ENCODE results near the gene IRAK1BP1. TPM values are rescaled to one million over a fixed set of nuclear protein-coding genes. Genes with fewer than 3 reads are reported as not detected.

Gene IRAK1BP1
- total and polyA plus RNA-seq, 3 donors from 2014 or later = 10.8 to 16.1 (median 16.0) TPM

DNA sequence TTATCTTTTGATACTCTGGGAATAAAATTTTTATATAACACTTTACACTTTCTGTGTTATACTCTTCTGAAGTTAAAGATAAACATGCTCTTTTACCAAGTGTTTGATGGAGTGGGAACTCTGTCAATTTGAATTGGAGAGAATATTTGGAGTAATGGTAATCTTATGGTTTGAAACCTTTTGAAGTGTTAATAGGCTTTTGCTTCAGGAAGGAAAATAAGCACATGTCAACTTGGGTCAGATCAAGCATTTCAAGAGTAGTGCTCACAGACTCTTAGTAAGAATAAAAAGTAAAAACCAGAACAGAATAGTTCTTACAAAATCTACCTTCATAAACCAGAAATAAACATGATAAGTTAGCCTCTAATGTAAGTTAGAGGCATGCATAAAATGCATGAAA lies 24.4 kb upstream of the IRAK1BP1 start:
- Histone ChIP-seq H3K4me1 (no peaks in the 10 kb centered on the region), H3K27me3 (no peaks in the 10 kb centered on the region), H3K9me3 (no peaks in the 10 kb centered on the region), H3K27ac (no peak overlapping the region), H3K4me3 (no peak overlapping the region), H3K36me3 (ENCODE audit: low read depth, missing control alignments) (no peaks in the 10 kb centered on the region)
- intact Hi-C loops (cut with DNase I; ENCODE audit: low total_unique reads) = no loop called here
- TF ChIP-seq, protein P1, sequence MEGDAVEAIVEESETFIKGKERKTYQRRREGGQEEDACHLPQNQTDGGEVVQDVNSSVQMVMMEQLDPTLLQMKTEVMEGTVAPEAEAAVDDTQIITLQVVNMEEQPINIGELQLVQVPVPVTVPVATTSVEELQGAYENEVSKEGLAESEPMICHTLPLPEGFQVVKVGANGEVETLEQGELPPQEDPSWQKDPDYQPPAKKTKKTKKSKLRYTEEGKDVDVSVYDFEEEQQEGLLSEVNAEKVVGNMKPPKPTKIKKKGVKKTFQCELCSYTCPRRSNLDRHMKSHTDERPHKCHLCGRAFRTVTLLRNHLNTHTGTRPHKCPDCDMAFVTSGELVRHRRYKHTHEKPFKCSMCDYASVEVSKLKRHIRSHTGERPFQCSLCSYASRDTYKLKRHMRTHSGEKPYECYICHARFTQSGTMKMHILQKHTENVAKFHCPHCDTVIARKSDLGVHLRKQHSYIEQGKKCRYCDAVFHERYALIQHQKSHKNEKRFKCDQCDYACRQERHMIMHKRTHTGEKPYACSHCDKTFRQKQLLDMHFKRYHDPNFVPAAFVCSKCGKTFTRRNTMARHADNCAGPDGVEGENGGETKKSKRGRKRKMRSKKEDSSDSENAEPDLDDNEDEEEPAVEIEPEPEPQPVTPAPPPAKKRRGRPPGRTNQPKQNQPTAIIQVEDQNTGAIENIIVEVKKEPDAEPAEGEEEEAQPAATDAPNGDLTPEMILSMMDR (IDR thresholded peaks at IDR 0.05) = no peak
- no peak for TF ChIP-seq POLR2A (IDR thresholded peaks at IDR 0.05)
- DNase-seq = no peak

DNA sequence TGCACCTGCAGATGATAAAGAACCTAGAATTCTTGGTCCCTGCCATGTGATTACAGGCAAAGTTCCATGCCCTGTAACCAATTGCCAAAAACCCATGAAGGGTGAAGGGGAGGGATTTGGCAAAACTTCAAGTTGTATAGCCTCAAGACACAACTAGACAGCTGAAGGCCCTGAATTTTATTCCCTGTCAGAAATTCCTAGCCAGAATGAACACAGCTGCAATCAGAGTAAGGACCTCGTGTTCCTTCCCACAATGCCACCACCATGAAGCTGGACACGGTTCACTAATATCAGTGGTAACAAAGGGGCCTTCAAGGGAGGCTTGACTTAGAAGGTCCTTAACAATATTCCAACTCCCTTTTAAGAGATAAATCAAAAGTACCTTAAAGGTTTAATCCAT lies 22.5 kb upstream of the IRAK1BP1 start:
- intact Hi-C loops (cut with DNase I; ENCODE audit: low total_unique reads) = no loop called here
- H3K36me3 ChIP-seq (ENCODE audit: low read depth, missing control alignments) = no peaks in the 10 kb centered on the region

GRCh38 chr6:78845567-78845966 lies 21.8 kb upstream of the IRAK1BP1 start:
- Histone ChIP-seq H3K4me1 (no peaks in the 10 kb centered on the region), H3K27me3 (no peaks in the 10 kb centered on the region), H3K27ac (no peak overlapping the region), H3K4me3 (no peak overlapping the region), H3K36me3 (ENCODE audit: low read depth, missing control alignments) (no peaks in the 10 kb centered on the region), H3K9me3 (no peaks in the 10 kb centered on the region)
- DNase-seq = no peak
- WGBS, 2 donors = 53 to 61% methylated on average over 1 of the region's 1 CpG
- TF ChIP-seq POLR2A (IDR thresholded peaks at IDR 0.05) = no peak
- TF ChIP-seq, protein P1 (IDR thresholded peaks at IDR 0.05) = no peak
- intact Hi-C loops (cut with DNase I; ENCODE audit: low total_unique reads) = no loop called here

More for the DNA sequence above, 22.5 kb upstream of the IRAK1BP1 start:
- Histone ChIP-seq H3K27me3 (no peaks in the 10 kb centered on the region), H3K27ac (no peak overlapping the region), H3K9me3 (no peaks in the 10 kb centered on the region), H3K4me1 (no peaks in the 10 kb centered on the region), H3K4me3 (no peak overlapping the region)
- DNase-seq = no peak
- TF ChIP-seq POLR2A (IDR thresholded peaks at IDR 0.05) = no peak
- TF ChIP-seq, protein P1 (IDR thresholded peaks at IDR 0.05) = no peak
- 24 to 29% methylated on average over 2 of the region's 2 CpGs for WGBS, 2 donors

DNA sequence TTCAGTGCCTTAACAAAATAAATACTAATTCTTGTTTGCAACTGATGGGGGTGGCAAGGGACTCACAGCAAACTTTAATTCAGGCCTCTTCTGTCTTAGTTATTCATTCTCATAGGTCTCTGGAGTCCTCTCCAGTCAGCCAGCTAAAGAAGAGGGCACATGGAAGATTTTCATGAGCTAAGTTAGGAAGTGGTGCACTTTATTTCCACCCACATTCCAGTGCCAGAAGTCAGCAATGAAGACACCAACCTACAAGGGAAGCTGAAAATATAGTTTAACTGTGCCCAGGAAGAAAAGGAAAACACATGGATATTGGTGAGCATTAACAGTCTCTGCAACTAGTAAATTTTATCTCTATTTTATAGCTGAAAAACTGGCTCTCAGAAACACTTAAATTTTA lies 16.7 kb upstream of the IRAK1BP1 start:
- no peak for DNase-seq
- intact Hi-C loops (cut with DNase I; ENCODE audit: low total_unique reads) = no loop called here
- H3K27ac ChIP-seq = no peak overlapping the region
- no peak overlapping the region for H3K4me3 ChIP-seq
- no peaks in the 10 kb centered on the region for H3K27me3 ChIP-seq
- H3K4me1 ChIP-seq = peaks cover 3% of the 10 kb centered on the region
- H3K9me3 ChIP-seq = no peaks in the 10 kb centered on the region
- TF ChIP-seq, protein P1 (IDR thresholded peaks at IDR 0.05) = no peak
- no peak for TF ChIP-seq POLR2A (IDR thresholded peaks at IDR 0.05)
- H3K36me3 ChIP-seq (ENCODE audit: low read depth, missing control alignments) = no peaks in the 10 kb centered on the region

GRCh38 chr6:78851156-78851555 lies 16.2 kb upstream of the IRAK1BP1 start:
- Histone ChIP-seq H3K36me3 (ENCODE audit: low read depth, missing control alignments) (no peaks in the 10 kb centered on the region), H3K9me3 (no peaks in the 10 kb centered on the region), H3K27me3 (no peaks in the 10 kb centered on the region), H3K4me3 (no peak overlapping the region), H3K27ac (no peak overlapping the region), H3K4me1 (peaks cover 3% of the 10 kb centered on the region)
- intact Hi-C loops (cut with DNase I; ENCODE audit: low total_unique reads) = no loop called here
- no peak for DNase-seq
- no peak for TF ChIP-seq POLR2A (IDR thresholded peaks at IDR 0.05)
- TF ChIP-seq, protein P1 (IDR thresholded peaks at IDR 0.05) = no peak

Data from testis (tissue), 3 donors.